GM03348 (cell line): ENCODE results near the gene ASCC1.
"Not testable (repeated sequence)": the region's sequence is repeated elsewhere in the genome, so short reads cannot be mapped to it uniquely, and the experiment has no call there.

Source experiments
- DNase-seq: peaks from one replicate; pipeline ENCODE4 v3.0.0; 2012; ENCODE audit warnings: low spot score

ASCC1 gene

GRCh38 chr10:72248468-72249151 lies 32.5 kb upstream of the ASCC1 start:
- DNase-seq: no peak

DNA sequence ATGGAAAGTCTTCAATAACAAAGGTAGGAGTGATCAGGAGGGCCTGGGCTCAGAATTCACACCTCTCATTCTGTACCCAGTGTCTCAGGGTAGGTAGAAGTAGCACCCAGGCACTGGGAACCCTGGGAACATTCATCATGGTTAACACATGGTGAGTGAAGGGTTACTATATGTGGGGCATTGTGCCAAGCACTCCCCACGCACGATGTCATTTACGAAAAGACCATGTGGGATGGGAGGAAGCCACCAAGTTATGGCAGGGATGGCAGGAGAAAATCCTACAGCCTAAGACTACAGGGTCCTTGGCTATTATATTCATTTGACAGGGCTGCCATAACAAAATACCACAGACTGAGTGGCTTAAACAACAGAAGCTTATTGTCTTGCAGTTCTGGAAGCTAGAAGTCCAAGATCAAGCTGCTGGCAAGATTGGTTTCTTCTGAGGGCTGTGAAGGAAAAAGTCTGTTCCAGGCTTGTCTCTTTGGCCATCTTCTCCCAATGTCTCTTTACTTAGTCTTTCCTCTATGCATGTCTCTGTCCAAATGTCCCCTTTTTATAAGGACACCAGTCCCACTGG lies 30.0 kb upstream of the ASCC1 start:
- DNase-seq: no peak

- no peak for DNase-seq
These were observed 28.5 kb upstream of the ASCC1 start for GRCh38 chr10:72244573-72245038.

- DNase-seq: peak; percentile 89
These were observed 27.9 kb upstream of the ASCC1 start for GRCh38 chr10:72243822-72244437.

DNA sequence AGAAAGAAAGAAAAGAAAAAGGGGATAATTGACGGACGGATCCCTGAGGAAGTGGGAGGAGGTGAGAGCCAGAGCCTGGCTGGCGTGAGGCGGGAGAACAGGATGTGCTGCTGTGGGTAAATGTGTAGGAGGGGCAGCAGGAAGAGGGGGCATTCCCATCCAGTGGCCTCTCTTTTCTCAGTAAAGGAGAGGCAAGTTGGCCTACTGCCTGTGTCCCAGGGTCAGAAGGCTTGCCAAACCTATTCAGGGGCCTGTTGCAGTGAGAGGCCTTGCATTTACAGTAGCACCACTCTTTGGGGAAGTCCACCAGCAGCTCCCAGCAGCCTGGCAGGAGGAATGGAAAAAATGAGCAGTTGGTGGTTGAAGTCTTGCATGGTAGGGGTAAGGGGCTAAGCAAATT lies 26.6 kb upstream of the ASCC1 start:
- no peak for DNase-seq

DNA sequence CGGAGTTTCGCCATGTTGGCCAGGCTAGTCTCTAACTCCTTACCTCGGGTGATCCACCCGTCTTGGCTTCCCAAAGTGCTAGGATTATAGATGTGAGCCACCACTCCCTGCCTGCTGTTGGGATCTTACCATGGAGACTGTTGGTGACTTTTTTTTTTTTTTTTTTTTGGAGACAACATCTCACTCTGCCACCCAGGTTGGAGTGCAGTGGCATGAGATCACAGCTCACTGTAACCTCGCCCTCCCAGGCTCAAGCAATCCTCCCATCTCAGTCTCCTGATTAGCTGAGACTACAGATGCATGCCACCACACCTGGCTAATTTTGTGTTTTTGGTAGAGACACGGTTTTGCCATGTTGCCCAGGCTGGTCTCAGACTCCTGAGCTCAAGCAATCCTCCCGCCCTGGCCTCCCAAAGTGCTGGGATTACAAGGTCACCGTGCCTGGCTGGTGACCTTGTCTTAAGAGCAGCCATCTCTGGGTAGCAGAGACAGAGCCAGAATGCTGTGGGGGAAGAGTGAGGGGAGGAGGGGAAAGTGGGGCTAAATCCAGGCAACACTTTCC lies 25.7 kb upstream of the ASCC1 start:
- DNase-seq: no peak

- DNase-seq: no peak
These were observed 24.3 kb upstream of the ASCC1 start for GRCh38 chr10:72240371-72240770.

DNA sequence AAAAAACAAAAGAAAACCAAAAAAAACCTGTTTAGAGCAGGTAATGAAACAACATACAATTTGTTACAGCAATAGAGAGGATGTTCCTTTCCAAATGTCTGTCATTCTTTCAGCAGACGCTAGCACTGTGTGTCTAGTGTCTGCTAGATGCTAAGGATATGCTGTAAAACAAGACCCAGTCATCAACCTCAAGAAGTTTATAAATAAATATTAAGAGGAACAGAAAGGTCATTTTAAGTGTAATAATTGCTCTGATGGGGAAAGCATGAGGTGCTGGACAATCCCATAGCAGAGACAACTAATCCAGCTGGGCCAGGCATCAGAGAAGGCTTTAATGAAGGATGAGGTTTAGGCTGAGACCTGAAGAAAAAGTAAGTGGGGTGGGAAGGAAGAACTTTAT lies 23.3 kb upstream of the ASCC1 start:
- DNase-seq: no peak

GRCh38 chr10:72238392-72239175 lies 22.5 kb upstream of the ASCC1 start:
- no peak for DNase-seq

- DNase-seq: no peak
These were observed 19.6 kb upstream of the ASCC1 start for GRCh38 chr10:72235544-72236279.

- no peak for DNase-seq
These were observed 18.6 kb upstream of the ASCC1 start for GRCh38 chr10:72234560-72235095.

DNA sequence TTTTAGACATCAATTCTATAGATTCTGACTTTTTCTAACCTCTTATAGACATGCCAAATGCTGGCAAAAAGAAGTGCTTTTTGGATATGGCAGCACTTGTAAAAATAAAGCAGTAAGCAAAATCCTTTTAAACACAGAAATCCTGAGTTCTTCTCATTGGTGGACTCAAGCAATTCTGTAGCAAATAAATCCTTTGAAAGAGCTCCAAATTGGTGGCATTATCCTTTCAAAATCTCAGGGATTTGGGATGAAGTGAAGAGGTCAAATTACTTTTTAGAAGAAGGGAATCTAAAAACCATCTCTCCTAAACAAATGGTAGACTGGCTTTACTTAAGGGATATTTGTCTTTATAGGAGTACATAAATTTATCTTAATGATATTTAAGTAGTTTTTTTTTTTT lies 17.5 kb upstream of the ASCC1 start:
- DNase-seq: no peak

GRCh38 chr10:72229261-72230251 lies 13.5 kb upstream of the ASCC1 start:
- no peak for DNase-seq

DNA sequence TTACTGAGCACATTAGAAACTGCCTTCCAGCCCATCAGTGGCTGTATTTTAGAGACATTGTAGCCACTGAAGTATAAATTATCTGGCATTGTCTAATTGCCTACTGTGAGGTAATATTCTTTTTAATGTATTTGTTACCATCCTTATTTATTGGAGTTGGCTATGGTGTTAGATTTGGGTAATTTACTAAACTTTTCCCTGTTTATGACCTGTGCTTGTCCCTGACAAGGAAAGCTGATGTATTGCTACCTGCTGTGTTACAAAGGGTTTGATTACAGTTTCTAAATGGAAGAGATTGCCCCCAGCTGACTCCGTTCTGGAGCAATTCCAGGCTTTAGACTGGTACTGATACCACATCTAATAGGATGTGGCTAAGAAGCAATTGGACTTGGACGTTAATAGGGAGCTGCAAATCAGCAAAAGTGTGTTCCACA lies 12.3 kb upstream of the ASCC1 start:
- DNase-seq: no peak

GRCh38 chr10:72227826-72228225 lies 11.8 kb upstream of the ASCC1 start:
- DNase-seq: no peak

DNA sequence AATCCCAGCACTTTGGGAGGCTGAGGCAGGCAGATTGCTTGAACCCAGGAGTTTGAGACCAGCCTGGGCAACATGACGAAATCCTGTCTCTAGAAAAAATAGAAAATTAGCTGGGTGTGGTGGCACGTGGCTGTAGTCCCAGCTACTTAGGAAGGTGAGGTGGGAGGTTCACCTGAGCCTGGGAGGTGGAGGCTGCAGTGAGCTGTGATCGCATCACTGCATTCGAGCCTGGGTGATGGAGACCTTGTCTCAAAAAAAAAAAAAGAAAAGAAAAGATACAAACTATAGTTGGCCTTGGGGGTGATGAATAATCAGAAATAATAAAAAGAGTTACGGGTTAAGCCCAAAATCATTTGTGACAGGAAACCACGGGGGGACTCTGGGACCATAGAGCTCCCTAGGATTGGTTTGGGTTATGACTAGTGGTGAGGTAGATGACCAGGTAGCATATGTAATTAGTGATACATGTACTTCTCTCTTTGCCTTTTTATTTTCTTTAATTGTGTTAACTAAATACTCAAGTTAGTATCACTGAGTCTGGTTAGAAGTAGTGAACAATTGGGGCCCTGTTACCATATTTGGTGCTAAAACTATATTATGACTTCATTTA lies 10.4 kb upstream of the ASCC1 start:
- DNase-seq: no peak

GRCh38 chr10:72224191-72224590 lies 8.1 kb upstream of the ASCC1 start:
- DNase-seq: not testable (repeated sequence)

DNA sequence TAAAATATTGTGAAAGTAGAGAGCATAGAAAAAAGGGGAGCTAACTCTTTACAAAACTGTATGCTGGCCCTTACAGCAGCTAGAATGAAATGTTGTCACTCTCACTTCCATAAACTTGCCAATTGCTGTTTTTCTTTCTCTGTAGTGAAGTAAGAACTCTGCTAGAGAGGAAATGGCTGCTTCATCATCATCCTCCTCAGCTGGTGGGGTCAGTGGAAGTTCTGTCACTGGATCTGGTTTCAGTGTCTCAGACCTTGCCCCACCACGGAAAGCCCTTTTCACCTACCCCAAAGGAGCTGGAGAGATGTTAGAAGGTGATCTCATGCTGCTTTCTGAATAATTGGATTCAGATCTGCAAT lies 7.6 kb upstream of the ASCC1 start:
- no peak for DNase-seq

GRCh38 chr10:72221278-72221677 lies 5.2 kb upstream of the ASCC1 start:
- no peak for DNase-seq

GRCh38 chr10:72220637-72221036 lies 4.6 kb upstream of the ASCC1 start:
- no peak for DNase-seq
